Thyroid gland (tissue), 4 donors: Measurements from ENCODE around the gene MB. TPM values are rescaled to one million over a fixed set of nuclear protein-coding genes. Genes with fewer than 3 reads are reported as not detected.
"Not testable (repeated sequence)": the region's sequence is repeated elsewhere in the genome, so short reads cannot be mapped to it uniquely, and the experiment has no call there.

Experiments
- DNase-seq, 2 donors: peaks; one replicate each; pipeline ENCODE4 v3.0.0-alpha.2; 2019
- H3K27ac ChIP-seq, 3 donors: fragments of 200-600 bp; sonication (generic); 1 replicate in 2 of 3; 2 replicates in 1 of 3; pipeline ENCODE4 v1.5.1; 2016 to 2019; ENCODE audit warnings: mild to moderate bottlenecking in 1 of 3, moderate library complexity in 1 of 3
- H3K27me3 ChIP-seq: fragments of 200-600 bp; sonication (generic); one replicate; pipeline ENCODE4 v1.5.1; 2019
- H3K36me3 ChIP-seq, 2 donors: fragments of 200-600 bp; sonication (generic); one replicate each; pipeline ENCODE4 v1.5.1; 2016 to 2019
- H3K4me1 ChIP-seq, 2 donors: fragments of 200-600 bp; sonication (generic); one replicate each; pipeline ENCODE4 v1.5.1; 2017 to 2019
- H3K4me3 ChIP-seq, 3 donors: fragments of 200-600 bp; sonication (generic); replicated peaks in 1 of 3; 1 replicate in 2 of 3; 2 replicates in 1 of 3; pipeline ENCODE4 v1.5.1; 2016; ENCODE audit warnings: mild to moderate bottlenecking in 1 of 3
- H3K9me3 ChIP-seq: fragments of 200-600 bp; sonication (generic); one replicate; pipeline ENCODE4 v1.5.1; 2017
- CTCF ChIP-seq, 6 experiments: fragments of 200-600 bp in 3 of 6; fragments of 450-650 bp in 3 of 6; sonication (generic) in 3 of 6; IDR thresholded peaks; one replicate each; pipeline ENCODE4 v1.5.1; 2016 to 2019; ENCODE audit warnings: antibody characterized with exemption in 6 of 6, mild to moderate bottlenecking in 2 of 6, inconsistent platforms in 1 of 6, moderate library complexity in 1 of 6
- POLR2A ChIP-seq, 2 donors: fragments of 450-650 bp; IDR thresholded peaks; one replicate each; pipeline ENCODE4 v1.6.1; 2017; ENCODE audit warnings: antibody characterized with exemption in 2 of 2, mild to moderate bottlenecking in 2 of 2, moderate library complexity in 1 of 2
- WGBS, 2 donors: methylation state at CpG; one replicate each; pipeline ENCODE4 v1.1.5; 2017; 5-methylcytosine and 5-hydroxymethylcytosine counted together
- intact Hi-C: fragments of 100-400 bp; cut with DNase I; formaldehyde crosslinking; loops from one replicate; pipeline ENCODE4 v1.15.1; 2023
- total RNA-seq, 4 donors: library from RNA; depleted of rRNA; stranded (reverse); fragments of >200 nt; gene quantifications; one replicate each; pipeline ENCODE4 v1.2.3, GENCODE V29; 2016

Gene MB
- total RNA-seq: 1 to 10 TPM in 1 of 4 donors, under 1 TPM in 1, not detected in 2; 0.45 to 1.8 TPM

- TF ChIP-seq POLR2A (IDR thresholded peaks at IDR 0.05) (no peak), CTCF (IDR thresholded peaks at IDR 0.05) (no peak)
- intact Hi-C loops: no loop called here
- Histone ChIP-seq H3K9me3 (no peaks in the 10 kb centered on the region), H3K27ac (no peak within 1 kb of the TSS), H3K4me1 (peaks cover 9% of the 10 kb centered on the region in 2 donors), H3K4me3 (no peak within 1 kb of the TSS), H3K27me3 (no peaks in the 10 kb centered on the region), H3K36me3 (no peaks in the 10 kb centered on the region)
- no peak for DNase-seq
- 83 to 86% methylated on average over 16 of the region's 16 CpGs for WGBS, 2 donors
Measured at GRCh38 chr22:35617137-35617755, at the start of gene MB. Gene MB (minus strand): TSS chr22:35617329. CDS start chr22:35617257, 72 bp downstream.

- H3K4me1 ChIP-seq: peaks cover 14 to 22% of the 10 kb centered on the region in 2 donors
- H3K36me3 ChIP-seq, H3K9me3 ChIP-seq, H3K27me3 ChIP-seq, intact Hi-C loops, DNase-seq, H3K4me3 ChIP-seq, H3K27ac ChIP-seq: not testable (repeated sequence)
- 90 to 97% methylated on average over 1 of the region's 1 CpG for WGBS, 2 donors
Measured at GRCh38 chr22:35666699-35667098, 49.6 kb upstream of the MB start.

- DNase-seq: no peak
- H3K4me1 ChIP-seq: peaks cover 19 to 31% of the 10 kb centered on the region in 2 donors
- no peak overlapping the region for H3K4me3 ChIP-seq
- TF ChIP-seq CTCF (IDR thresholded peaks at IDR 0.05): no peak
- TF ChIP-seq POLR2A (IDR thresholded peaks at IDR 0.05): no peak
- H3K36me3 ChIP-seq: peaks cover 0 to 5% of the 10 kb centered on the region in 2 donors
- no peaks in the 10 kb centered on the region for H3K27me3 ChIP-seq
- H3K9me3 ChIP-seq: no peaks in the 10 kb centered on the region
- intact Hi-C loops: no loop called here
- 93 to 95% methylated on average over 5 of the region's 5 CpGs for WGBS, 2 donors
- H3K27ac ChIP-seq: peak overlapping the region in 2 of 3 donors; percentile 91 to 96
Measured at GRCh38 chr22:35664955-35665587, 47.9 kb upstream of the MB start.

- H3K4me1 ChIP-seq: peaks cover 19 to 31% of the 10 kb centered on the region in 2 donors
- peak overlapping the region; percentile 66 to 96 (median 91) for H3K27ac ChIP-seq
- intact Hi-C loops: no loop called here
- peaks cover 9 to 20% of the 10 kb centered on the region in 2 donors for H3K36me3 ChIP-seq
- no peaks in the 10 kb centered on the region for H3K27me3 ChIP-seq
- H3K9me3 ChIP-seq: no peaks in the 10 kb centered on the region
- TF ChIP-seq POLR2A (IDR thresholded peaks at IDR 0.05): no peak
- TF ChIP-seq CTCF (IDR thresholded peaks at IDR 0.05): no peak
- H3K4me3 ChIP-seq: no peak overlapping the region
- WGBS, 2 donors: 18 to 25% methylated on average over 3 of the region's 3 CpGs
- no peak for DNase-seq
Measured at GRCh38 chr22:35663371-35663770, 46.2 kb upstream of the MB start.

- intact Hi-C loops: no loop called here
- peaks cover 9 to 22% of the 10 kb centered on the region in 2 donors for H3K36me3 ChIP-seq
- WGBS, 2 donors: 59 to 63% methylated on average over 2 of the region's 2 CpGs
Measured at GRCh38 chr22:35662914-35663313, 45.8 kb upstream of the MB start.

More at GRCh38 chr22:35662914-35663313, 45.8 kb upstream of the MB start:
- no peak for DNase-seq
- TF ChIP-seq CTCF (IDR thresholded peaks at IDR 0.05) (peak in 1 of 6 experiments; percentile 1), POLR2A (IDR thresholded peaks at IDR 0.05) (no peak)
- no peaks in the 10 kb centered on the region for H3K9me3 ChIP-seq
- H3K4me3 ChIP-seq: no peak overlapping the region
- H3K27ac ChIP-seq: peak overlapping the region; percentile 66 to 96 (median 91)
- no peaks in the 10 kb centered on the region for H3K27me3 ChIP-seq
- H3K4me1 ChIP-seq: peaks cover 19 to 31% of the 10 kb centered on the region in 2 donors
